CD14-positive monocyte (primary cell): Measurements from ENCODE around the gene PSMB11. TPM values are rescaled to one million over a fixed set of nuclear protein-coding genes. Genes with fewer than 3 reads are reported as not detected.

Source experiments
- DNase-seq, 3 donors: peaks; one replicate each; pipeline ENCODE4 v3.0.0-alpha.2; 2011 to 2022
- H2AFZ ChIP-seq: 2 replicates; pipeline ENCODE4 v1.6.0; 2012; ENCODE audit warnings: mild to moderate bottlenecking, low read depth, low read length, inconsistent platforms; ENCODE audit not compliant: insufficient read depth, poor library complexity, severe bottlenecking
- H3K27ac ChIP-seq, 2 donors: 1 replicate in 1 of 2; 2 replicates in 1 of 2; pipeline ENCODE4 v1.5.1; 2012 to 2013; ENCODE audit warnings: low read length in 2 of 2, control low read depth in 1 of 2, inconsistent platforms in 1 of 2, low read depth in 1 of 2, mild to moderate bottlenecking in 1 of 2
- H3K27me3 ChIP-seq, 2 donors: one replicate each; pipeline versions ENCODE4 v1.6.0 to v1.6.1; 2011 to 2013; ENCODE audit warnings: low read length in 2 of 2; ENCODE audit not compliant: control insufficient read depth in 2 of 2, insufficient read depth in 2 of 2
- H3K36me3 ChIP-seq, 2 donors: replicated peaks in 1 of 2; 1 replicate in 1 of 2; 2 replicates in 1 of 2; pipeline versions ENCODE4 v1.5.1 to v1.6.1; 2012 to 2013; ENCODE audit warnings: low read length in 2 of 2, control low read depth in 1 of 2, inconsistent platforms in 1 of 2, mild to moderate bottlenecking in 1 of 2; ENCODE audit not compliant: insufficient read depth in 2 of 2, control insufficient read depth in 1 of 2
- H3K4me1 ChIP-seq, 2 donors: 1 replicate in 1 of 2; 2 replicates in 1 of 2; pipeline versions ENCODE4 v1.5.1 to v1.6.1; 2012 to 2013; ENCODE audit warnings: low read length in 2 of 2, control low read depth in 1 of 2, inconsistent platforms in 1 of 2, mild to moderate bottlenecking in 1 of 2, moderate library complexity in 1 of 2; ENCODE audit not compliant: insufficient read depth in 2 of 2, control insufficient read depth in 1 of 2
- H3K4me2 ChIP-seq: replicated peaks from 2 replicates; pipeline ENCODE3; 2012; ENCODE audit warnings: low read length, moderate library complexity, mild to moderate bottlenecking; ENCODE audit not compliant: poor library complexity, severe bottlenecking; ENCODE audit errors: extremely low read depth
- H3K4me3 ChIP-seq, 3 experiments: fragments of 200-600 bp in 1 of 3; sonication (generic) in 1 of 3; replicated peaks in 1 of 3; 1 replicate in 2 of 3; 2 replicates in 1 of 3; pipeline ENCODE4 v1.5.1; 2011 to 2013; ENCODE audit warnings: low read length in 3 of 3, mild to moderate bottlenecking in 3 of 3, control low read depth in 2 of 3, low read depth in 2 of 3, inconsistent platforms in 1 of 3, moderate library complexity in 1 of 3
- H3K79me2 ChIP-seq: 2 replicates; pipeline ENCODE4 v1.6.0; 2012; ENCODE audit warnings: mild to moderate bottlenecking, control low read depth, inconsistent platforms, low read length, moderate library complexity; ENCODE audit not compliant: insufficient read depth
- H3K9ac ChIP-seq: 2 replicates; pipeline ENCODE4 v1.6.0; 2017; ENCODE audit warnings: low read length, mild to moderate bottlenecking; ENCODE audit not compliant: insufficient read depth, poor library complexity, severe bottlenecking
- H3K9me3 ChIP-seq, 2 donors: replicated peaks in 1 of 2; 1 replicate in 1 of 2; 2 replicates in 1 of 2; pipeline versions ENCODE4 v1.5.1 to v1.6.1; 2012 to 2013; ENCODE audit warnings: low read length in 2 of 2, control low read depth in 1 of 2; ENCODE audit not compliant: control insufficient read depth in 1 of 2, insufficient read depth in 1 of 2
- H4K20me1 ChIP-seq: 2 replicates; pipeline ENCODE4 v1.6.0; 2012; ENCODE audit warnings: mild to moderate bottlenecking, low read length, control low read depth, moderate library complexity; ENCODE audit not compliant: insufficient read depth
- H3K27ac Mint-ChIP-seq, 7 donors: one replicate each; pipeline ENCODE4 v1.8.0; 2020; ENCODE audit warnings: mild to moderate bottlenecking in 7 of 7, mixed read lengths in 7 of 7, moderate library complexity in 6 of 7, inconsistent platforms in 2 of 7
- H3K27me3 Mint-ChIP-seq, 3 donors: one replicate each; pipeline ENCODE4 v1.8.0; 2021 to 2022; ENCODE audit warnings: low read depth in 3 of 3, mild to moderate bottlenecking in 3 of 3, mixed read lengths in 3 of 3, moderate library complexity in 3 of 3, inconsistent platforms in 1 of 3
- H3K36me3 Mint-ChIP-seq, 2 donors: one replicate each; pipeline ENCODE4 v1.8.0; 2020; ENCODE audit warnings: mixed read lengths in 2 of 2, inconsistent platforms in 1 of 2, mild to moderate bottlenecking in 1 of 2
- H3K4me1 Mint-ChIP-seq: one replicate; pipeline ENCODE4 v1.8.0; 2020; ENCODE audit warnings: mild to moderate bottlenecking, mixed read lengths
- H3K4me3 Mint-ChIP-seq, 2 donors: one replicate each; pipeline ENCODE4 v1.8.0; 2020; ENCODE audit warnings: mild to moderate bottlenecking in 2 of 2, mixed read lengths in 2 of 2, moderate library complexity in 1 of 2
- H3K9me3 Mint-ChIP-seq, 7 donors: one replicate each; pipeline ENCODE4 v1.8.0; 2020 to 2022; ENCODE audit warnings: mixed read lengths in 7 of 7, mild to moderate bottlenecking in 6 of 7, moderate library complexity in 6 of 7, inconsistent platforms in 2 of 7
- CTCF ChIP-seq: fragments of 200-600 bp; IDR thresholded peaks from one replicate; pipeline ENCODE4 v1.8.0; 2022; ENCODE audit warnings: antibody characterized with exemption, mild to moderate bottlenecking
- WGBS: methylation state at CpG from one replicate; pipeline ENCODE4 v1.1.5; 2013; ENCODE audit warnings: missing lambda C conversion rate; ENCODE audit not compliant: insufficient coverage; 5-methylcytosine and 5-hydroxymethylcytosine counted together
- intact Hi-C, 2 donors: fragments of 100-400 bp; cut with micrococcal nuclease; formaldehyde crosslinking; loops; one replicate each; pipeline versions ENCODE4 v1.15.0 to v1.15.1; 2023
- polyA plus RNA-seq, 3 donors: library from polyadenylated mRNA; depleted of rRNA in 1 of 3; unstranded in 2 of 3; stranded (reverse) in 1 of 3; fragments of 300-500 nt in 2 of 3; fragments of >200 nt in 1 of 3; fragmentation: Illumina TruSeq in 2 of 3; gene quantifications; 1 replicate in 2 of 3; 2 replicates in 1 of 3; pipeline ENCODE4 v1.2.3, GENCODE V29; 2012 to 2021

PSMB11 gene
- polyA plus RNA-seq, 3 donors: not detected

GRCh38 chr14:23074906-23075305 is 32.9 kb downstream of the PSMB11 start:
- intact Hi-C loops: loop anchor here in 1 of 2 donors (5.0 kb wide), 2 partner anchors 37 to 107 kb away; partner anchors contain the start of gene SLC7A8
- H3K79me2 ChIP-seq: peaks cover 79% of the 10 kb centered on the region
- WGBS: no CpG with 5 or more reads among the region's 1 CpG

GRCh38 chr14:23076785-23077408 is 34.9 kb downstream of the PSMB11 start:
- Mint-ChIP-seq H3K9me3 (no peaks in the 10 kb centered on the region), H3K27ac (peak overlapping the region in 5 of 7 donors; percentile 8 to 89 (median 50)), H3K4me3 (no peak overlapping the region), H3K27me3 (no peaks in the 10 kb centered on the region), H3K4me1 (peaks cover 33% of the 10 kb centered on the region), H3K36me3 (peaks cover 81 to 88% of the 10 kb centered on the region in 2 donors)
- WGBS: no CpG with 5 or more reads among the region's 5 CpGs
- H3K79me2 ChIP-seq: peaks cover 62% of the 10 kb centered on the region
- intact Hi-C loops: loop anchor here in 1 of 2 donors (5.0 kb wide), 2 partner anchors 35 to 105 kb away; partner anchors contain the start of gene SLC7A8
- TF ChIP-seq CTCF: peak; percentile 89
- DNase-seq: peak in 2 of 3 donors; percentile 34 to 40
- no peak overlapping the region for H2AFZ ChIP-seq
- peaks cover 28 to 44% of the 10 kb centered on the region in 2 donors for H3K4me1 ChIP-seq
- H3K9ac ChIP-seq: no peak overlapping the region
- no peak overlapping the region for H3K4me2 ChIP-seq
- H3K4me3 ChIP-seq: no peak overlapping the region
- H3K27ac ChIP-seq: peak overlapping the region in 1 of 2 donors; percentile 75
- H4K20me1 ChIP-seq: peaks cover 28% of the 10 kb centered on the region
- H3K9me3 ChIP-seq: no peaks in the 10 kb centered on the region
- H3K36me3 ChIP-seq: peaks cover 92 to 97% of the 10 kb centered on the region in 2 donors
- no peaks in the 10 kb centered on the region for H3K27me3 ChIP-seq

More at GRCh38 chr14:23074906-23075305, 32.9 kb downstream of the PSMB11 start:
- no peak overlapping the region for H3K4me3 Mint-ChIP-seq
- Histone ChIP-seq H3K36me3 (peaks cover 72 to 79% of the 10 kb centered on the region in 2 donors), H4K20me1 (peaks cover 42% of the 10 kb centered on the region), H3K9me3 (no peaks in the 10 kb centered on the region), H3K4me1 (peaks cover 44 to 52% of the 10 kb centered on the region in 2 donors), H2AFZ (no peak overlapping the region), H3K9ac (no peak overlapping the region), H3K4me2 (no peak overlapping the region), H3K4me3 (no peak overlapping the region), H3K27ac (no peak overlapping the region), H3K27me3 (no peaks in the 10 kb centered on the region)
- H3K27me3 Mint-ChIP-seq: no peaks in the 10 kb centered on the region
- H3K27ac Mint-ChIP-seq: no peak overlapping the region
- no peak for TF ChIP-seq CTCF
- no peaks in the 10 kb centered on the region for H3K9me3 Mint-ChIP-seq
- DNase-seq: no peak
- H3K4me1 Mint-ChIP-seq: peaks cover 43% of the 10 kb centered on the region
- peaks cover 69 to 71% of the 10 kb centered on the region in 2 donors for H3K36me3 Mint-ChIP-seq
